T-helper 17 cell (primary cell): Measurements from ENCODE around the gene ADAT3. TPM values are rescaled to one million over a fixed set of nuclear protein-coding genes. Genes with fewer than 3 reads are reported as not detected.

Source experiments
- ATAC-seq: fragments of 150-1000 bp; cut with Tn5 transposase; 2 replicates; pipeline ENCODE4 v1.10.0; 2021; ENCODE audit warnings: mild to moderate bottlenecking, moderate library complexity
- DNase-seq, 3 donors: peaks; one replicate each; pipeline versions ENCODE4 v3.0.0 to v3.0.0-alpha.2; 2020 to 2021
- H3K9me3 ChIP-seq: one replicate; pipeline ENCODE4 v1.7.0; 2013; ENCODE audit warnings: low read length, mild to moderate bottlenecking; ENCODE audit not compliant: control insufficient read depth, poor library complexity, severe bottlenecking
- H3K27ac Mint-ChIP-seq: one replicate; pipeline ENCODE4 v1.8.0; 2022; ENCODE audit warnings: mild to moderate bottlenecking, moderate library complexity, mixed read lengths
- H3K27me3 Mint-ChIP-seq: one replicate; pipeline ENCODE4 v1.8.0; 2022; ENCODE audit warnings: mixed read lengths
- H3K36me3 Mint-ChIP-seq: one replicate; pipeline ENCODE4 v1.8.0; 2022; ENCODE audit warnings: low read depth, mixed read lengths
- H3K4me1 Mint-ChIP-seq: one replicate; pipeline ENCODE4 v1.8.0; 2022; ENCODE audit warnings: mild to moderate bottlenecking, mixed read lengths
- H3K4me3 Mint-ChIP-seq: one replicate; pipeline ENCODE4 v1.8.0; 2022; ENCODE audit warnings: mild to moderate bottlenecking, moderate library complexity, mixed read lengths
- total RNA-seq, 4 donors: library from RNA in 2 of 4; stranded (reverse) in 2 of 4; gene quantifications; one replicate each; pipeline ENCODE4 v1.2.3 and lab custom pipeline; 2022 to 2026

ADAT3 gene
- total RNA-seq, 2 donors from 2014 or later = 6.4 to 8.5 TPM

- H3K4me3 Mint-ChIP-seq = peak overlapping the region; percentile 94
- DNase-seq (no peak), ATAC-seq (no peak)
- no peaks in the 10 kb centered on the region for H3K9me3 ChIP-seq
- peak overlapping the region; percentile 83 for H3K27ac Mint-ChIP-seq
- peaks cover 12% of the 10 kb centered on the region for H3K4me1 Mint-ChIP-seq
- H3K27me3 Mint-ChIP-seq = no peaks in the 10 kb centered on the region
- H3K36me3 Mint-ChIP-seq = no peaks in the 10 kb centered on the region
Observed at GRCh38 chr19:1905863-1906375, 720 bp downstream of the ADAT3 start.

DNA sequence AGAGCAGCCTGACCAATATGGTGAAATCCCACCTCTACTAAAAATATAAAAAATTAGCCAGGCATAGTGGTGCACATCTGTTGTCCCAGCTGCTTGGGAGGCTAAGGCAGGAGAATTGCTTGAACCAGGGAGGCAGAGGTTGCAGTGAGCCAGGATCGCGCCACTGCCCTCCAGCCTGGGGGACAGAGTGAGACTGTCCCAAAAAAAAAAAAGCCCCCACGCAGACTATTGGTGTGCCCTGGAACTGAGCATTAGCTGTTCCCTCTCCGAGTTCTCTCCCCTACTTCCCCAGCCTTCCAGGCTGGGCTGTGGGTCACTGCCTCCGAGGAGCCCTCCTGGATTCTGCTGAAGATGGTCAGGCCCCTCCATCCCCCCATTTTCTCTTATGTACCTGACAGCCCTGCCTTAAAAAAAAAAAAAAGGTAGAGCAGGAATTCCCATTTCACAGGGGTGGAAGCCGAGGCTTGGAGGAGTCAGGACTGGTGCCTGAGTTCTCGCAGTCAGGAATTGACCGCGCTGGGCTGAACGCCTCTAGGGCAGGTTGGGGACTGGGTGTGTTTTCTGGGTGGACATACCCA, 1.9 kb downstream of the ADAT3 start:
- no peaks in the 10 kb centered on the region for H3K9me3 ChIP-seq
- Mint-ChIP-seq H3K4me1 (peaks cover 12% of the 10 kb centered on the region), H3K4me3 (no peak overlapping the region), H3K27ac (no peak overlapping the region), H3K36me3 (no peaks in the 10 kb centered on the region), H3K27me3 (no peaks in the 10 kb centered on the region)
- DNase-seq (no peak), ATAC-seq (no peak)

- peaks cover 12% of the 10 kb centered on the region for H3K4me1 Mint-ChIP-seq
- no peak for ATAC-seq
- no peaks in the 10 kb centered on the region for H3K27me3 Mint-ChIP-seq
- H3K9me3 ChIP-seq = no peaks in the 10 kb centered on the region
- no peak overlapping the region for H3K27ac Mint-ChIP-seq
- no peaks in the 10 kb centered on the region for H3K36me3 Mint-ChIP-seq
- H3K4me3 Mint-ChIP-seq = no peak overlapping the region
- no peak for DNase-seq
Observed at GRCh38 chr19:1907563-1908363, 2.6 kb downstream of the ADAT3 start.

GRCh38 chr19:1908364-1908678, 3.1 kb downstream of the ADAT3 start:
- no peaks in the 10 kb centered on the region for H3K36me3 Mint-ChIP-seq
- no peaks in the 10 kb centered on the region for H3K27me3 Mint-ChIP-seq
- no peak overlapping the region for H3K27ac Mint-ChIP-seq
- DNase-seq = no peak
- no peak overlapping the region for H3K4me3 Mint-ChIP-seq
- peaks cover 12% of the 10 kb centered on the region for H3K4me1 Mint-ChIP-seq
- H3K9me3 ChIP-seq = no peaks in the 10 kb centered on the region
- ATAC-seq = no peak

GRCh38 chr19:1909761-1910080, 4.5 kb downstream of the ADAT3 start:
- ATAC-seq (no peak), DNase-seq (no peak)
- Mint-ChIP-seq H3K36me3 (no peaks in the 10 kb centered on the region), H3K27me3 (no peaks in the 10 kb centered on the region), H3K4me3 (no peak overlapping the region), H3K4me1 (peaks cover 8% of the 10 kb centered on the region), H3K27ac (peak overlapping the region; percentile 14)
- H3K9me3 ChIP-seq = no peaks in the 10 kb centered on the region

DNA sequence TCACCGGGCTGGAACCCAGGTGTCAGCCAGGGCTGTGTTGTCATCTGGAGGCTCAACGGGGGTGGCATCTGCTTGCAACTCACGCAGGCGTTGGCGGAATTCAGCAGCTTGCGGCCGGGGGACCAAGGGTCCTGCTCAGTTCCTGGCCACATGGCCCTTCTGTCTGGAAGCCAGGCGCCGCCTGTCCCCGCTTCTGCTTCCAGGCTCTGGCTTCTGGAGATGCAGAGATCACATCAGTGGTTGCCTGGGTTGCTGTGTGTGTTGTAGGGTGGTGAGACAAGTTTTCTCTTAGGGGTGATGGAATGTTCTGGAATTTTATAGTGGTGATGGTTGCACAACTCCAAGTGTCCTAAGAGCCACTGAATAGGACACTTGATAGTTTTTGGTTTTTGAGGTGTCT, 5.0 kb downstream of the ADAT3 start:
- H3K9me3 ChIP-seq = no peaks in the 10 kb centered on the region
- DNase-seq = no peak
- H3K4me1 Mint-ChIP-seq = peaks cover 8% of the 10 kb centered on the region
- no peaks in the 10 kb centered on the region for H3K36me3 Mint-ChIP-seq
- H3K27me3 Mint-ChIP-seq = no peaks in the 10 kb centered on the region
- H3K4me3 Mint-ChIP-seq = no peak overlapping the region
- no peak for ATAC-seq
- peak overlapping the region; percentile 14 for H3K27ac Mint-ChIP-seq

DNA sequence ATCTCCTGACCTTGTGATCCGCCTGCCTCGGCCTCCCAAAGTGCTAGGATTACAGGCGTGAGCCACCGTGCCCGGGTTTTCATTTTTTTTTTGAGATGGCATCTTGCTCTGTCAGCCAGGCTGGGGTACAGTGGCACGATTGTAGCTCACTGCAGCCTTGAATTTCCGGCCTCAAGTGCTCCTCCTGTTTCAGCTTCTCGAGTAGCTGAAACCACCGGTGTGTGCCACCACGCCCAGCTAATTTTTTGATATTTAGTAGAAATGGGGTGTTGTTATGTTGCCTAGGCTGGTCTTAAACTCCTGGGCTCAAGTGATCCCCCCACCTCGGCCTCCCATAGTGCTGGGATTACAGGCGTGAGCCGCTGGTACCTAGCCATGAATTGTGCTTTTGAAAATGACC, 5.9 kb downstream of the ADAT3 start:
- Mint-ChIP-seq H3K4me1 (peaks cover 3% of the 10 kb centered on the region), H3K27ac (no peak overlapping the region), H3K4me3 (no peak overlapping the region), H3K36me3 (no peaks in the 10 kb centered on the region), H3K27me3 (no peaks in the 10 kb centered on the region)
- no peaks in the 10 kb centered on the region for H3K9me3 ChIP-seq
- DNase-seq (no peak), ATAC-seq (no peak)

DNA sequence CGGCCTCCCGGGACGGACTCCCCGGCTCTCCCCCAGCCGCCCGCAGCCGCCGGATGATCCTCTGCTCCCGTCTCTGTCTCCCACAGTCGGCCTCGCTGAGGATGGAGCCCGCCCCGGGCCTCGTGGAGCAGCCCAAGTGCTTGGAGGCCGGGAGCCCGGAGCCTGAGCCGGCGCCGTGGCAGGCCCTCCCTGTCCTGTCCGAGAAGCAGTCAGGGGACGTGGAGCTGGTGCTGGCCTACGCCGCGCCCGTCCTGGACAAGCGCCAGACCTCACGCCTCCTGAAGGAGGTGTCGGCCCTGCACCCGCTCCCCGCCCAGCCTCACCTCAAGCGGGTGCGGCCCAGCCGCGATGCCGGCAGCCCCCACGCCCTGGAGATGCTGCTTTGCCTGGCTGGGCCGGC, 6.8 kb downstream of the ADAT3 start:
- H3K4me3 Mint-ChIP-seq = no peak overlapping the region
- no peaks in the 10 kb centered on the region for H3K9me3 ChIP-seq
- H3K27me3 Mint-ChIP-seq = no peaks in the 10 kb centered on the region
- no peaks in the 10 kb centered on the region for H3K36me3 Mint-ChIP-seq
- ATAC-seq = no peak
- no peak overlapping the region for H3K27ac Mint-ChIP-seq
- H3K4me1 Mint-ChIP-seq = peaks cover 3% of the 10 kb centered on the region
- DNase-seq = no peak

DNA sequence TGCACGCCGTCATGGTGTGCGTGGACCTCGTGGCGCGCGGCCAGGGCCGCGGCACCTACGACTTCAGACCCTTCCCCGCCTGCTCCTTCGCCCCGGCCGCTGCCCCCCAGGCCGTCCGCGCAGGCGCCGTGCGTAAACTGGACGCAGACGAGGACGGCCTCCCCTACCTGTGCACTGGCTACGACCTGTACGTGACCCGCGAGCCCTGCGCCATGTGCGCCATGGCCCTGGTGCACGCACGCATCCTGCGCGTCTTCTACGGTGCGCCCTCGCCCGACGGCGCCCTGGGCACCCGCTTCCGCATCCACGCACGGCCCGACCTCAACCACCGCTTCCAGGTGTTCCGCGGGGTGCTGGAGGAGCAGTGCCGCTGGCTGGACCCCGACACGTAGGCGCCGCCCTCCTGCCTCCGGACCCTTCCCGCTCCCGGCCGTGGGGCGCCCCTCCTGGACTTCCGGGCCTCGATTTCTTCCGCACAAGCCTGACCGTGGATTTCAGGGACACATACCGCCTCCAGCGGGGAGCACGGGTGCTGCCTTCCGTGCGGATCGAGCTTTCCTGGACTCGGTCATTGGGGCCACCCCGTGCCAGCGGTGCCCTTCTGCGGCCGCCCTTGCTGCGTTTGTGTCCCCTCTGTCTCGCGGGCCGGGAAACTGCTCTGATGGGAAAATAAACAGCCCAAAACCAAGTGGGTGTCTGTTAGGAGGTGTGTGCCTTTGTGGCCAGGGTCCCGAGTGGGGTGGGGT, 7.7 kb downstream of the ADAT3 start:
- Mint-ChIP-seq H3K4me3 (no peak overlapping the region), H3K27ac (no peak overlapping the region), H3K4me1 (peaks cover 3% of the 10 kb centered on the region), H3K36me3 (no peaks in the 10 kb centered on the region), H3K27me3 (no peaks in the 10 kb centered on the region)
- no peaks in the 10 kb centered on the region for H3K9me3 ChIP-seq
- no peak for ATAC-seq
- DNase-seq = no peak

DNA sequence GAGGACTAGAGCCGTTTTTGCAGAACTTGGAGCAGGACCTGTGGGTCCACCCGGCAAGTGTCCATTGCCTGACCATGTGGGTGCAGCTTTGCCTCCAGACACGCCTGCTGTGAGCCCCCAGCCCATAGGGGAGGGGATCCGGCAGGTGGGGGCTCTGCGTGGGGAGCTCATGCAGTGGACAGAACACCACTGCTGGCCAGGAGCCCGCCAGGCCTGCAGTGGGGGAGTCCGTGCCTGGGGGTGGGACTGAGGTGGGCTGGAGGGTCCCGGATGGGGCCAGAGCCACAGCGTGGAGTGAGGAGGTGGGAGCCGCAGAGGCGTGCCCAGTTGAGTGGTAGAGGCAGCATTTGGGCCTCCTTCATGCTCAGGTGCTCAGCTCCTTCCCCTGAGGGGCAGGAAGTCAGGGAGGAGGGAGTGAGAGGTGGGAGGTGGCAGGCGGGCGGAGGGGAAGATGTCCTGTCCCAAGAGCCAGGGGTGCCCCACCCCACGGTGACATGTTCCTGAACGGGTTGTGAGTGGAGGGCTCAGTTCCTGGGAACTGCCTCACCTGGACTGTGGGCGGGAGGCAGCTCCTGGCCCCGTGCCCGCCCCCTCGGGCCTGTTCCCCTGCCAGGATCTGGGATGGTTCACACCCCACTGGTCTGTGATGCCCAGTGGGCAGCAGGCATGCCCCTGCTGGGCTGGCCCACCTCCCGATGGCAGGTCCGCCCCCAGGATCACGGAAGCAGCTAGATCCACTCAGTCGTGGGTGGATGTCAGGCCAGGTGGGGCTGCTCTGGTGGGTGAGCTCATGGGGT, 8.8 kb downstream of the ADAT3 start:
- Mint-ChIP-seq H3K4me3 (no peak overlapping the region), H3K36me3 (no peaks in the 10 kb centered on the region), H3K27ac (no peak overlapping the region), H3K4me1 (peaks cover 3% of the 10 kb centered on the region), H3K27me3 (no peaks in the 10 kb centered on the region)
- DNase-seq (no peak), ATAC-seq (no peak)
- no peaks in the 10 kb centered on the region for H3K9me3 ChIP-seq

GRCh38 chr19:1914826-1915341, 9.7 kb downstream of the ADAT3 start:
- no peak for ATAC-seq
- no peak overlapping the region for H3K4me3 Mint-ChIP-seq
- H3K27ac Mint-ChIP-seq = no peak overlapping the region

DNA sequence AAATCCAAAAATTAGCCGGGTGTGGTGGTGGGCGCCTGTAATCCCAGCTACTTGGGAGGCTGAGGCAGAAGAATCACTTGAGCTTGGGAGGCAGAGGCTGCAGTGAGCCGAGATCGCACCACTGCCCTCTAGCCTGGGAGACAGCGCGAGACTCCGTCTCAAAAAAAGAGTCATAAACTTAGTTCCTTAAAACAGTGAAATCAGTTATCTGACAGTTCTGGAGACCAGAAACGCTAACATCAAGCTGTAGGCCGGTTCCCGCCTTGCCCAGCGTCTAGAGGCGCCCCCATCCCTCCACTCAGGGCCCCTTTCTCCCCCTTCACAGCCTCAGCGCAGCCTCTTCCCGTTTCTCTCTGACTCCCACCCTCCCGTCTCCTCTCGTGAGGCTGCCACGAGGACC, 11.9 kb downstream of the ADAT3 start:
- H3K36me3 Mint-ChIP-seq = no peaks in the 10 kb centered on the region
- H3K27ac Mint-ChIP-seq = no peak overlapping the region
- ATAC-seq (no peak), DNase-seq (no peak)
- H3K27me3 Mint-ChIP-seq = no peaks in the 10 kb centered on the region
- H3K4me1 Mint-ChIP-seq = no peaks in the 10 kb centered on the region
- no peaks in the 10 kb centered on the region for H3K9me3 ChIP-seq
- H3K4me3 Mint-ChIP-seq = no peak overlapping the region

More at GRCh38 chr19:1914826-1915341, 9.7 kb downstream of the ADAT3 start:
- no peak for DNase-seq
- Mint-ChIP-seq H3K27me3 (no peaks in the 10 kb centered on the region), H3K36me3 (no peaks in the 10 kb centered on the region), H3K4me1 (peaks cover 3% of the 10 kb centered on the region)
- H3K9me3 ChIP-seq = no peaks in the 10 kb centered on the region

DNA sequence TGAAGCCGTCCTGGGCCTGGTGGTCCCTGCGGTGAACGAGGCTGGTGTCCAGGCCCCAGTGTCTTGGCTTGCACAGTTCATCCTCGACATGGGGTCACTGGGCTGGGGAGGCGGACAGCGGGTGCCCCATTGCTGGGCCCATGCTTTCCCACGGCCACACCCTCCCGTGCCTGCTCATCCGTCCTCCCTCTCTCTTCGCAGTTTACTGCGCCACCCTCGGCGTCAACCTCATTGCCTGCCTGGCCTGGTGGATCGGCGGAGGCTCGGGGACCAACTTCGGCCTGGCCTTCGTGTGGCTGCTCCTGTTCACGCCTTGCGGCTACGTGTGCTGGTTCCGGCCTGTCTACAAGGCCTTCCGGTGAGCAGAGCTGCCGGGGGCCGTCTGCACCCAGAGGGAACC, 12.7 kb downstream of the ADAT3 start:
- no peaks in the 10 kb centered on the region for H3K4me1 Mint-ChIP-seq
- H3K27me3 Mint-ChIP-seq = no peaks in the 10 kb centered on the region
- H3K4me3 Mint-ChIP-seq = no peak overlapping the region
- H3K36me3 Mint-ChIP-seq = no peaks in the 10 kb centered on the region
- DNase-seq (no peak), ATAC-seq (no peak)
- no peak overlapping the region for H3K27ac Mint-ChIP-seq
- H3K9me3 ChIP-seq = no peaks in the 10 kb centered on the region
